GM12878 (cell line): ENCODE measurements around the gene MS4A2. TPM values are rescaled to one million over a fixed set of nuclear protein-coding genes. Genes with fewer than 3 reads are reported as not detected.
A peak's percentile ranks its signal among the peaks of the same experiment; 100 is the strongest.

ENCODE experiments used
- ATAC-seq: fragments of 200-7000 bp; cut with Tn5 transposase; 3 replicates; pipeline ENCODE4 v1.9.1; 2020; ENCODE audit warnings: mild to moderate bottlenecking, moderate library complexity
- BruUV-seq: library from RNA; stranded (reverse); fragments of 400-500 nt; replicated peaks from 2 replicates; lab custom pipeline; 2021; lab: Mats Ljungman, UMichigan
- CTCF ChIA-PET: fragments of 300-600 bp; sonication (Branson Sonifier 250); formaldehyde crosslinking; extraction: SDS; loops from one replicate; lab custom pipeline; 2021; ENCODE audit warnings: inconsistent platforms; lab: Yijun Ruan, JAX
- POLR2A ChIA-PET: fragments of 350-600 bp; formaldehyde crosslinking; extraction: SDS; loops from one replicate; lab custom pipeline; 2021; ENCODE audit warnings: inconsistent platforms; lab: Charles Lee
- RAD21 ChIA-PET: fragments of 300-600 bp; sonication (Branson Sonifier 250); formaldehyde crosslinking; loops from one replicate; lab custom pipeline; 2023; ENCODE audit warnings: antibody characterized with exemption; ENCODE audit not compliant: unreplicated experiment; lab: Charles Lee
- SMC1A ChIA-PET: fragments of 300-600 bp; sonication (Branson Sonifier 250); formaldehyde crosslinking; loops from one replicate; lab custom pipeline; 2023; ENCODE audit not compliant: unreplicated experiment, uncharacterized antibody; lab: Charles Lee
- DNase-seq: peaks from one replicate; pipeline ENCODE4 v3.0.0-alpha.2; 2011; ENCODE audit warnings: low read depth, low spot score
- FAIRE-seq: peaks from 3 replicates; lab custom pipeline; 2011; peaks lifted over from hg19 to GRCh38; lab: Jason Lieb, UNC
- H2AFZ ChIP-seq: 2 replicates; pipeline ENCODE4 v1.6.0; 2011; ENCODE audit warnings: low read depth, low read length, control low read depth; ENCODE audit not compliant: control insufficient read depth
- H3K27ac ChIP-seq: 2 replicates; pipeline ENCODE4 v1.5.1; 2011; ENCODE audit warnings: control low read depth; ENCODE audit not compliant: control insufficient read depth, insufficient read depth
- H3K27me3 ChIP-seq, 2 experiments: replicated peaks in 1 of 2; 2 replicates each; pipeline versions ENCODE4 v1.6.0 to v1.6.1; 2011; ENCODE audit warnings: low read length in 1 of 2; ENCODE audit not compliant: control insufficient read depth in 2 of 2, insufficient read depth in 2 of 2
- H3K36me3 ChIP-seq, 2 experiments: 2 replicates each; pipeline ENCODE4 v1.5.1; 2011; ENCODE audit warnings: low read length in 1 of 2; ENCODE audit not compliant: control insufficient read depth in 2 of 2, insufficient read depth in 2 of 2
- H3K4me1 ChIP-seq: 2 replicates; pipeline ENCODE4 v1.6.1; 2011; ENCODE audit warnings: mild to moderate bottlenecking, low read length, moderate library complexity, mixed read lengths; ENCODE audit not compliant: control insufficient read depth, insufficient read depth
- H3K4me2 ChIP-seq: 2 replicates; pipeline ENCODE4 v1.6.0; 2011; ENCODE audit warnings: control low read depth; ENCODE audit not compliant: control insufficient read depth, insufficient read depth
- H3K4me3 ChIP-seq: fragments of 200-600 bp; sonication (generic); 2 replicates; pipeline ENCODE4 v1.5.1; 2016
- H3K79me2 ChIP-seq: 2 replicates; pipeline ENCODE4 v1.6.0; 2011; ENCODE audit warnings: low read length; ENCODE audit not compliant: control insufficient read depth, insufficient read depth
- H3K9ac ChIP-seq: 2 replicates; pipeline ENCODE4 v1.8.0; 2011; ENCODE audit warnings: low read length, control low read depth, mixed read lengths; ENCODE audit not compliant: control insufficient read depth, insufficient read depth
- H3K9me3 ChIP-seq: replicated peaks from 3 replicates; pipeline ENCODE4 v1.5.1; 2011; ENCODE audit warnings: mild to moderate bottlenecking, low read length; ENCODE audit not compliant: control insufficient read depth, insufficient read depth
- H4K20me1 ChIP-seq: 2 replicates; pipeline ENCODE4 v1.6.0; 2011; ENCODE audit not compliant: control insufficient read depth, insufficient read depth
- ASH2L ChIP-seq: fragments of 300-600, 200-600 bp; sonication (generic); IDR thresholded peaks from 2 replicates; pipeline ENCODE4 v1.6.1; 2017; ENCODE audit warnings: low read depth, mild to moderate bottlenecking, borderline replicate concordance
- CEBPB ChIP-seq, 2 experiments: fragments of 150-350 bp in 1 of 2; IDR thresholded peaks; 2 replicates each; pipeline ENCODE4 v1.6.1; 2012 to 2014; ENCODE audit warnings: low read depth in 2 of 2, low read length in 2 of 2, borderline replicate concordance in 1 of 2, inconsistent platforms in 1 of 2
- CHD2 ChIP-seq: IDR thresholded peaks from 2 replicates; pipeline ENCODE4 v1.6.1; 2011; ENCODE audit warnings: low read depth, low read length, improper control_type of control experiment, borderline replicate concordance
- CREB1 ChIP-seq: IDR thresholded peaks from 2 replicates; pipeline ENCODE4 v1.6.1; 2012; ENCODE audit warnings: low read depth, mild to moderate bottlenecking, inconsistent platforms
- E2F4 ChIP-seq: IDR thresholded peaks from 2 replicates; pipeline ENCODE4 v1.6.1; 2012; ENCODE audit warnings: low read depth, low read length, improper control_type of control experiment
- IRF5 ChIP-seq: fragments of 450-650 bp; IDR thresholded peaks from 2 replicates; pipeline ENCODE4 v1.6.1; 2017; ENCODE audit warnings: borderline replicate concordance
- RELA ChIP-seq: fragments of 450-650 bp; IDR thresholded peaks from 2 replicates; pipeline ENCODE4 v1.8.0; 2014; ENCODE audit warnings: borderline replicate concordance; ENCODE audit not compliant: partially characterized antibody
- RUNX3 ChIP-seq: IDR thresholded peaks from 2 replicates; pipeline ENCODE4 v1.6.1; 2012; ENCODE audit warnings: low read length, inconsistent platforms
- TAF1 ChIP-seq: IDR thresholded peaks from 2 replicates; pipeline ENCODE4 v1.6.1; 2011; ENCODE audit warnings: mild to moderate bottlenecking, low read depth, low read length, borderline replicate concordance
- YBX1 ChIP-seq: fragments of 450-650 bp; IDR thresholded peaks from 2 replicates; pipeline ENCODE4 v1.6.1; 2016; ENCODE audit warnings: antibody characterized with exemption
- ZNF207 ChIP-seq: fragments of 450-650 bp; IDR thresholded peaks from 2 replicates; pipeline ENCODE4 v1.6.1; 2014; ENCODE audit warnings: antibody characterized with exemption, mild to moderate bottlenecking, borderline replicate concordance
- ZNF384 ChIP-seq: IDR thresholded peaks from 2 replicates; pipeline ENCODE4 v1.6.1; 2012; ENCODE audit warnings: low read depth, mild to moderate bottlenecking, low read length, improper control_type of control experiment, borderline replicate concordance
- WGBS: methylation state at CpG from one replicate; pipeline ENCODE4 v1.1.6; 2016; ENCODE audit warnings: low lambda C conversion rate; ENCODE audit not compliant: insufficient replicate concordance, insufficient coverage; ENCODE audit errors: missing lambda C conversion rate; 5-methylcytosine and 5-hydroxymethylcytosine counted together
- in situ Hi-C: fragments of 300-500 bp; cut with MboI; formaldehyde crosslinking; loops from 9 replicates; pipeline ENCODE4 v1.14.3; 2018; ENCODE audit warnings: mixed read lengths
- intact Hi-C: fragments of 100-400 bp; cut with micrococcal nuclease; formaldehyde crosslinking; loops from one replicate; pipeline ENCODE4 v1.14.2; 2022; ENCODE audit not compliant: unreplicated experiment
- polyA plus RNA-seq, 11 experiments: library from polyadenylated mRNA; depleted of rRNA in 4 of 11; unstranded in 6 of 11; stranded (reverse) in 5 of 11; fragments of >200 nt; fragmentation: Nextera tagmentation in 4 of 11; fragmentation: Illumina TruSeq in 1 of 11; extraction: Ambion mirVana in 4 of 11; extraction: Trizol in 1 of 11; gene quantifications; 1 replicate in 1 of 11; 2 replicates in 10 of 11; pipeline versions ENCODE4 v1.2.1 to v1.2.3, GENCODE V29; 2011 to 2016; ENCODE audit warnings: inconsistent platforms in 2 of 11, missing spikeins in 2 of 11, low read depth in 1 of 11
- total RNA-seq, 4 experiments: library from RNA; depleted of rRNA in 3 of 4; stranded (reverse); fragments of >200 nt in 3 of 4; fragmentation: Illumina TruSeq in 1 of 4; extraction: Trizol in 1 of 4; gene quantifications; 2 replicates each; pipeline versions ENCODE4 v1.2.1 to v1.2.3, GENCODE V29; 2013 to 2021
- TF ChIP-seq, protein P1 (sequence below): fragments of 450-650 bp; IDR thresholded peaks from 2 replicates; pipeline ENCODE4 v1.6.1; 2017; ENCODE audit warnings: mild to moderate bottlenecking, low read depth, inconsistent platforms; ENCODE audit not compliant: poor library complexity, severe bottlenecking

MS4A2 gene
- total and polyA plus RNA-seq, 10 of the 15 experiments (the other 5 are each of a cell fraction or from before 2014, with no cell fraction given), result not detected

GRCh38 chr11:60119710-60120109 lies 31.2 kb downstream of the MS4A2 start:
- H3K79me2 ChIP-seq, result no peaks in the 10 kb centered on the region
- no peak overlapping the region for H3K27ac ChIP-seq
- ChIA-PET SMC1A (interaction anchor here (1.8 to 3.2 kb wide), 3 partner anchors 8 to 224 kb away, joined by 4 to 36 read pairs (median 10); no protein-coding TSS in a partner anchor), CTCF (interaction anchor here (1.2 to 2.8 kb wide), 3 partner anchors 8 to 132 kb away, joined by 5 to 66 read pairs (median 5); no protein-coding TSS in a partner anchor), RAD21 (interaction anchor here (1.4 kb wide), 2 partner anchors 132 kb away, joined by 7 to 40 read pairs; no protein-coding TSS in a partner anchor), POLR2A (no interaction called here)
- no peaks in the 10 kb centered on the region for H3K27me3 ChIP-seq
- WGBS, result 0% methylated on average over 2 of the region's 2 CpGs
- DNase-seq, result no peak
- no peaks in the 10 kb centered on the region for H3K36me3 ChIP-seq
- H3K4me3 ChIP-seq, result no peak overlapping the region
- no peaks in the 10 kb centered on the region for H4K20me1 ChIP-seq
- H3K9me3 ChIP-seq, result no peaks in the 10 kb centered on the region
- peak; percentile 18; the same call in 1 of the 2 replicates for TF ChIP-seq RUNX3
- no peak for TF ChIP-seq CREB1
- no peak for TF ChIP-seq IRF5
- in situ Hi-C loops, result no loop called here
- no TSS peak for BruUV-seq
- intact Hi-C loops, result no loop called here
- H3K4me1 ChIP-seq, result no peaks in the 10 kb centered on the region
- no peak for ATAC-seq
- no peak for FAIRE-seq
- no peak overlapping the region for H3K9ac ChIP-seq
- H2AFZ ChIP-seq, result no peak overlapping the region
- no peak overlapping the region for H3K4me2 ChIP-seq

- POLR2A ChIA-PET, result no interaction called here
- no peaks in the 10 kb centered on the region for H3K4me1 ChIP-seq
- no TSS peak for BruUV-seq
- H3K4me2 ChIP-seq, result no peak overlapping the region
- no peak for FAIRE-seq
- H3K9ac ChIP-seq, result no peak overlapping the region
- no peaks in the 10 kb centered on the region for H3K27me3 ChIP-seq
- RAD21 ChIA-PET, result interaction anchor here (1.4 to 2.1 kb wide), 2 partner anchors 130 kb away, joined by 7 read pairs; no protein-coding TSS in a partner anchor
- in situ Hi-C loops, result no loop called here
- no peak for DNase-seq
- H3K27ac ChIP-seq, result no peak overlapping the region
- CTCF ChIA-PET, result interaction anchor here (1.2 kb wide), 2 partner anchors 8 to 49 kb away, joined by 3 to 4 read pairs; no protein-coding TSS in a partner anchor
- no peaks in the 10 kb centered on the region for H3K79me2 ChIP-seq
- 58% methylated on average over 2 of the region's 2 CpGs for WGBS
- H3K36me3 ChIP-seq, result no peaks in the 10 kb centered on the region
- intact Hi-C loops, result no loop called here
- no peak for ATAC-seq
- H3K9me3 ChIP-seq, result no peaks in the 10 kb centered on the region
- no peak overlapping the region for H3K4me3 ChIP-seq
- H2AFZ ChIP-seq, result no peak overlapping the region
- SMC1A ChIA-PET, result interaction anchor here (3.2 kb wide), 1 partner anchor 130 kb away, joined by 36 read pairs; no protein-coding TSS in a partner anchor
- no peaks in the 10 kb centered on the region for H4K20me1 ChIP-seq
- TF ChIP-seq YBX1 (no peak), CHD2 (no peak), TAF1 (no peak), E2F4 (no peak), ASH2L (no peak), CEBPB (IDR thresholded peaks at IDR 0.05; ENCODE audit: borderline replicate concordance in 1 of 2, low read depth in 2 of 2, low read length in 2 of 2) (no peak), RELA (no peak), ZNF384 (no peak), ZNF207 (no peak)
- TF ChIP-seq, protein P1, sequence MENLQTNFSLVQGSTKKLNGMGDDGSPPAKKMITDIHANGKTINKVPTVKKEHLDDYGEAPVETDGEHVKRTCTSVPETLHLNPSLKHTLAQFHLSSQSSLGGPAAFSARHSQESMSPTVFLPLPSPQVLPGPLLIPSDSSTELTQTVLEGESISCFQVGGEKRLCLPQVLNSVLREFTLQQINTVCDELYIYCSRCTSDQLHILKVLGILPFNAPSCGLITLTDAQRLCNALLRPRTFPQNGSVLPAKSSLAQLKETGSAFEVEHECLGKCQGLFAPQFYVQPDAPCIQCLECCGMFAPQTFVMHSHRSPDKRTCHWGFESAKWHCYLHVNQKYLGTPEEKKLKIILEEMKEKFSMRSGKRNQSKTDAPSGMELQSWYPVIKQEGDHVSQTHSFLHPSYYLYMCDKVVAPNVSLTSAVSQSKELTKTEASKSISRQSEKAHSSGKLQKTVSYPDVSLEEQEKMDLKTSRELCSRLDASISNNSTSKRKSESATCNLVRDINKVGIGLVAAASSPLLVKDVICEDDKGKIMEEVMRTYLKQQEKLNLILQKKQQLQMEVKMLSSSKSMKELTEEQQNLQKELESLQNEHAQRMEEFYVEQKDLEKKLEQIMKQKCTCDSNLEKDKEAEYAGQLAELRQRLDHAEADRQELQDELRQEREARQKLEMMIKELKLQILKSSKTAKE, result no peak
Measured at GRCh38 chr11:60121264-60121663, 32.8 kb downstream of the MS4A2 start.
